TTC549 (cell line): Measurements from ENCODE around the gene PDCD4.

ENCODE experiments used
- FAIRE-seq: peaks from 2 replicates; lab custom pipeline; 2012; peaks lifted over from hg19 to GRCh38; lab: Jason Lieb, UNC

PDCD4 gene

DNA sequence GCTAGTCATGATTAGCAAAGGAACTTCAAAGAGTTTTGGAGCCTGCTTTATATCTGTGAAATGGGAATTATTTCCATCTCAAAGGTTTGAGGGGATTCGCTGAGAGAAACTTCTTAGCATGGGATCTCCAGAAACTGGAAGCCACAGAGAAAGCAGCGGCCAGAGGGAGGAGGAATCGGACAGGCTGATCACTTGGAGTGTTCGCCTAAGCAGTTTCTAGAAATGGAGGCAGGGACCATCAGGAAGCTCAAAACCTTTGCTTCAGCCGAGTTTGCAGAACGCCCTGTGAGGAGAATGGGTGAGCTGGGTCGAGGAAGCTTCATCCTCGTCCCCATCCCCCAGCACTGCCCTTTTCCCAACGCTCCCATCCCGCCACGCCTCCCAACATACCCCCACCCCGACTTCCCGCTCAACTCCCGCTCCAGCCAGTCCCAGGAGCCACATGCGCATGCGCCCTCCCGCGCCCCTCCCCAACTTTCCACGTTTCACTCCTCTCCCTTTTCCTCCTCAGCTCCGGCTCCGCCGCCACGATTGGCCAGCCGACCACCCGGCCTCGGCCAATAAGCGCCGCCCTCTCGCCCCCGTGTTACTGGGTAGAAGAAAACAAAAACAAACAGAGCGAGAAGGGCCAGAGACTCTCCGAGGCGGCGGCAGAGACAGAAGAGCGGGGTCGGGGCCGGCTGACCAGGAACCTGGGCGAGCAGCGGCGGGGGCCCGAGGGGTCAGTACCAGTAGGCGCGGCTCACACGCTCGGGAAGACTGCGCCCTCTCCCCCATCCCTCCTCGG lies at the start of gene PDCD4:
Gene PDCD4, plus strand, starts transcription at position 631 of the 787 bp plus-strand sequence. CDS start 4,100 bp downstream, outside the sequence.
- FAIRE-seq = peak; percentile 94

DNA sequence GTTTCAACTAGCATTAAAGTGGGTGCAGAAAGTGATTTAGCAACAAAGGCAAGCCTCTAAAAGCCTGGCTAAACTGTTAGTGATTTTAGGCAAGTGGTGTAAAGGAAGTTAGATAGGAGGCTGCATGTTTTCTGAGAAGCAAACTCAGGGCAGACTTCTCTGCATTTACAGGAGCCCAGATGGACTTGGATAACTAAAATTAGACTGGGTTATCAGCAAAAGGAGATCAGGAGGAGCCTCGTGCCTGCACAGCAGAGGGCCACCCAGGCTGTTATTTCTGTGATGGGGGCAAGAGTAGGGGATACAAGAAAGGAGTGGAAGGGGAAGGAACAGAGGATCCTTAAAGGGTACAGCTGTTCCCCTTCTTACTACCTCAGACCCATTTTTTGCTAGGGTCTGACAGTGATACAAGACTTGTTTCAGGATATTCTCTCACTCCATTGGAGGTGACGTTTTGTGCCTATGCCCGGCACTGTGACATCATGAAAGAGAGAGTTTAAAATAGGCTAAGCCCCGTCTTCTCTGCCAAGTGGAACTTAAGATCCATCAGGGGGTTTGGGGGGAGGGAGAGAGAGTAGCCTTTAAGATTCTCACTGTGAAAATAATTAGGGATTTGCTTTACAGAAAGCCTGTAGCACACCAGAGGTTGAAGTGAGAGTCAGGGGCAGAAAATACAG lies 49.6 kb upstream of the PDCD4 start:
- no peak for FAIRE-seq

DNA sequence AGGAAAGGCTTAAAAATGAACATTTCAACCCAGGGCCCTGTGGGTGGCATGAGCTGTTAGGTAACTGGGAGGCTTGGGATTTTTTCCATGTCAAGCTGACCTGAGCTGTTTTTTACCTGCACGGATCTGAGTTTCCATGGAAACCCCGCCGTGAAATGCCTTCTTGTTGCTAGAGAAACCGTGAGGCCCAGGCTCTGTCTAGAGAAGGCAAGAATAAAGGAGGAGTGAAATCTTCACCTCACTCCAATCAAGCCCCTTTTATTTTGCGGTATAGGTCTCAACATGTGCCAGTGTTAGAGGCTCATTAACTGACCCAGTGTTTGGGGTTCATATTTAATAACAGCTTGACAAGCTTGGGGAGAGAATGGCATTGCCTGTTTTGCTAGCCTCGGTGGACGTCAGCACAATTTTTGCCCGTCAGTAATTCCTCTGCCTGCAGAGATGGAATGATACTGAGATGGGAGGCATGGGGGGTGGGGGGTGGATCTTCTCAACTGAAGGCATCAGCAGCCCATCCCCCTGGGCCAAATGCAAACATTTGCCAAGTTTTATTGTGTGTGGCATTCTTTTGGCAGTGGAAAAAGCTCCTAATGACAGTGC lies 48.9 kb upstream of the PDCD4 start:
- FAIRE-seq = no peak

DNA sequence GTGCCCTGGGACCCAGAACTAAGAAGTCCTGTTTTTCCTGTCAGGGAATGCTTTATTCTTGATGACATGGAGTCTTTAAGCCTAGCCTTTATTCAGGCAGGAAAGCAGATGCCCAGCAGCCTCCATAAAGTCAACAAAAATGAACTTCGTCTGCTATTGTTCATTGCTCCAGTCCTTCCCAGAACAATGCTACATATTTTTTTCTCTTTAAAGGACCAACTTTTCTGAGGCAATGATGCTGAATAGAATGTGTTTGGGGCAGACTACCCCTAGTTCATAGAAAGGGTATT lies 47.6 kb upstream of the PDCD4 start:
- FAIRE-seq = no peak

DNA sequence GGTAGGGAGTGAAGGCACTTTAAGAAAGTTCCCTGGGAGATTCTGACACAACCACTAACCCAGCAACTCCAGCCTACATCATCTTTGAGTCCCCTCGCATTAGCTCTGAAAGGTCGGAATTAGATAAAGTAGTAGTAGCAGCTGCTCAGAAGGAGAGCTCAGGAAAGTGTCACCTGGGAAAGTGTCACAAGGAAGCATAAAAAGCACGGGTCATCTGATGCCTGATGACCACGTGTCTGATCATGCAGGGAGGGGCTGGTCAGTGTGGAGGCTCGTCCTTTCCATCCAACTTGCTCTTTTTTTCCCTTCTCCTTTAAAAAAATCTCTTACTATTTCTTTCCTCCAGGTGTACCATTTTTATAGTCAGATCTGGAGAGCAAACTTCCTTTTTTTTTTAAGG lies 47.1 kb upstream of the PDCD4 start:
- FAIRE-seq = no peak

DNA sequence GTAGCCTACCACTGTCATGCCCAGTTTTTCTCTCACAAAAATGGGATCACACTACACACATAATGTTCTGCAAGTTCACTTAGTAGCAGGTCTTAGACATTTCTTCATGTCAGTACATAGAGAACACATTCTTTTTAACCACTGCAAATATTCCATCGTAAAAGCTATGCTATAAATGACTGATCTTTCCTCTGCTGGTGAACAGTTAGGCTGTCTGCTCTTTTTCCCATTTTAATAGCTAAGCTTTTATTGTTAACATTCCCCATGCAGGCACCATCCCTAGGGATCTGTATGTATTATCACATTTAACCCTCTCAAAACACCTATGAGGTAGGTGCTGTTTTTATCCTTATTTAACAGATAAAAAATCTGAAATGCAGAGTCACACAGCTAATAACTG lies 46.2 kb upstream of the PDCD4 start:
- no peak for FAIRE-seq

DNA sequence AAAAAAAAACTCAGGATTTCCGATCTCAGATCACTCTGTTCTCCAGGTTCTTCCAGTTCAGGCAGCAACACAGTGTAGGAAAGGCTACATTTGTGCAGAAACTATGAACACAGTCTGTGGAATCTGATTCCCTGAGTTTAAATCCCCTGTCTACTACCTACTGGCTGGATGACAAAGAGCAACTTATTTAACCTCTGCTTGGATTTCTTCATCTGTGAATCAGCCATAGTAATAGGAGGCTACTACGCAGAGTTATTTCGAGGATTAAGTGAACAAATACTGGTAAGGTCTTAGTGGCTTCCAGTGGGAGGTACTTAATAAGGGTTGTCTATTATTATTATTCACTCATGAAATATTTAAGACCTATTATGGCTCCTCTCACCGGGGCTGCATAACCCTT lies 44.3 kb upstream of the PDCD4 start:
- FAIRE-seq = no peak

DNA sequence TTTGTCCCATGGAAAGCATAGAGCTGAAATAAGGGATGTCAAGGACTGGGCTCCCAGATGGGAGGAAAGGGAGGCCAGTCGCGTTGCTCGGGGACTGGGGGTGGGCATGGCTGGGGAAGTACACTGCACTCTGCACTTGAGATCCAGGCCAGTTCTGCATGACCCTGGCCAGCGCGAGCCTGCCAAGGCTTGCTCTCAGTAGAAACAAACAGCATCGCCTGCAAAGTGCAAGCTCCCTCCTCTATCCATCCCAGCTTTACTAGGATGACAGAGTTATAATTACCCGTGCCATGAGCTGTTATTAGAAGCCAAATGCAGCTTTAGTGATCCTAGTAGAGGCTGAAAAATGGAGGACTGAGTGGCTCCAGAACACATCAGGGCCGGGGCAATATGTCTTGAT lies 43.9 kb upstream of the PDCD4 start:
- FAIRE-seq = no peak

DNA sequence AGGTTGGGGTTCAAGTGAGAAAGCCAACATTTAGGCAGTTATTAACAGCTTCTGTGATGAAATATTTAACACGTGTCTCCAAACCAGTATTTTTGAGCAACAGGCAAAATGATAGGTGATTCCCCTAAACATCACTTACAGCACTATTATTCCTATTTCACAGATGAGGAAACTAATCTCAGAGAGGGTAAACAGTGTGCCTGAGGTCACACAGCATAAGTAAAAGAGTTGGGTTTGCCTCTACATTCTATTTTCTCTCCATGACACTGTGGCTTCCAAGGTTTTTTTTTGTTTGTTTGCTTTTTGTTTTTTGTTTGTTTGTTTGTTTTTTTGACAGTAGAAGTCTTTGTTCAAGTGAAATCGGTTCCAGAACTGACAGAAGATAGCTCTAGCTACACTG lies 43.2 kb upstream of the PDCD4 start:
- no peak for FAIRE-seq

DNA sequence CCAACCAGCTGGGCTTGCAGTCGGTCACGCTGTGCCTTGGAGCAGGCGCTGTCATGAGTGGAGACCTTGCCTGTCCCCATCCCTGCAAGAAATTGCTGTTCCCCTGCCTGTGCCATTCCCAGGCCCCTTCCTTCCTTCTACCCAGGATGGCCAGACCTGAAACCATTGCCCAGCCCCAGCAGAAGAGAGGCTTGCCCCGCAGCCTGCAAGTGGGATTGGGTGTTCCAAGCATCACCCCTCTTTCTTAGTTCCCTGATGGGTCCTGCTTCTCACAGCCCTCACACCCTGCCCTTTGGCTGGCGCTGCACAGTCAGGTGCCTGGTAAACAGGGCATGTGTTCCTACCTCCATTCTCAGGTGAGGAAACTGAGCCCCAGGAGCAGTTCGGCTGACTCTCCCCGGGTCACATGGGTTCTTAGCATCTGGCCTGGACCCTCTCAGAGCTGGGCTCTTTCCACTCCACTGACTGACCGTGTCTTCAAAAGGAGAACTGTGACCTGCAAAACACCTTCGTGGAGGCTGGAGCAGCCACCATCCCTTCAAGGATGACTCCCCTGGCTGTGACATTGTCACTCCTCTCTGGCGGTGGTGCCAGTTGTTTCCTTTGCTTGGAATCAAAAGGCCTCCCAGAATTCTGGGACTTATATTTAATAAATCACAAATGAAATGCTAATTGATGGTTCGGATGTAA lies 41.9 kb upstream of the PDCD4 start:
- no peak for FAIRE-seq

DNA sequence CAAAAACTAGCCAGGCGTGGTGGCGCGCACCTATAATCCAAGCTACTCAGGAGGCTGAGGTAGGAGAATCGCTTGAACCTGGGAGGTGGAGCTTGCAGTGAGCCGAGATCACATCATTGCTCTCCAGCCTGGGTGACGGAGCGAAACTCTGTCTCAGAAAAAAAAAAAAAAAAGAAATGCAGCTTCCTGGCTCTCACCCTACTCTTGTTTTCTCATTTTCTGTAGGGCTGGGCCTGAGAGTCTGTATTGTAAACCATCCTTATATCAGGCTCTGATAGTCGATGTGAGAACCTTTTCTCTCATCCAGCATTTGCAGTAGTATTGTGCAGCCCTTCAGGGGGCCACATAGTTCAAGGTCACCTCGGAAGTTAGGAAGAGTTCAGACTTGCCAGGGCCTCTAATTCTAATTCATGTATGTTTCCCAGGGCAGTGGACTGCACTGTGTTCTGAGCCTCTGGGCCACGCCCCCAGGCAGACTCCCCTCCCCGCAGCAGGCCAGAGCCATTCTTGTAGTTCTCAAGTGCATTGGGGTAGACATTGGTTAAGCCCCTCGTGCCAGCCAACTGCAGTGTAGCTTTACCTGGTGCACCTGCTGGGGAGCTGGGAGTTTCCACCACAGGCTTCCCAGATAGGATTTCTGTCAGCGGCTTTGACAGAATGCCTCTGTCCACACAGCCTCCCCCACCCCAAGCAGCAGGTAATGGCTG lies 38.3 kb upstream of the PDCD4 start:
- FAIRE-seq = no peak

DNA sequence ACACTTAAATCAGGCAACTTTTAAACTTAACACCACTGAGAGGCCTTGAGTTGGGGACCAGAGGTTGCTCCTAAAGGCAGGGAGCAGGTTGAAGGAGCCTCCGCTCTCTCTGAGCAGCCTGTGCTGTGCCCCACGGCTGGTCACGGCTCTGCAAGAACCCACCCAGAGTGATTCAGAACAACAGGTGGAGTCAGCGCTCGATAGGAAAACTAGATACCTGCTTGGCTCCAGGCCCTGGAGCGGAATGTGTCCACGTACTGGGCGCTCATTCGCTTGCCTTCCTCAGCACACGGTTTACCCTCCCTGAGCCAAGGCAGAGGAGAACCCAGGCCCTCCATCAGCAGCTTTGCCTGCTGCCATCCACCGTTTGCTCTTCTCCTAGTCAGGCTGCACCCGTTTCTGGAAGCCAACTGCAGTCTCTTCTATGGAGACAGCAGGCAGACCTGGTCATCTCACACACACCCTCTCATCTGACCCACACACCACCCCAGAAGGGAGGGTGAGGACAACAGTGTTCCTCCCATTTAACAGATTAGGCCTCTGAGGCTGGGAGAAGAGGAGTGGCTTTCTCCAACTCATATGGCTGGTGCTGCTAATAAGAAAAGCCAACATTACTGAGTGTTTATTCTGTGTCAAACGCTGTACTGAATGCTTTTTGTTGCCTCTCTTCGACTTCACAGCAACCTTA lies 37.6 kb upstream of the PDCD4 start:
- FAIRE-seq = no peak

DNA sequence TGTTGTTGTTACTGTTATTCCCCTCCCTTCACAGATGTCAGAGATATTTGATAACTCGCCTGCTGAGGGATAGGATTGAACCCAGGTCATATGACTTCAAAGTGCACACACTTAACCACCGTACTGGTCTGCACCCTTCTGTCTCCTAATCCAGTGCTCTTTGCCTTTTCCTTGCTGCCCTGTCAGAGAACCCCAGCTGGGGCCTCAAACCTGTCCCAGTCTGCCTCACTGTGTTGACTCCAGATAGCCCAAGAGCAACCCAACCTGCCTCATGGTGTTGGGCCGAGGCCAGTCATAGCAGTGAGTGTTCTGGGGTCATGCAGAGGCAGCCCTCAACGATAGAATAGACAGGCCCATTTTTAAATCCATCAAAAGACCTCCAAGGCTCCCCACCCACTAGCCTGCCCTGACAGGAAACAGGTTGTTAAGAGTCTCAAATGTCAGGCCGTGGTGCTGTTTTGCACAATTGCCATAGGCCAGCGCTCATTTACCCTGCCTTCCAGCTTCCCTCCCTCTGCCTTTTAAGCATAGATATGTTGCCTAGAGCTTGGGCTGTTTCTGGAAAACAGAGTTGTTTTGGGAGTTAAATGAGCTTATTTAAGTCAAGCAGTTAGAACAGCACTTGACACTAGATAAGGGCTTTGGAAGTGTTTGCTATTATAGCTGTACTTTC lies 37.0 kb upstream of the PDCD4 start:
- FAIRE-seq = no peak

DNA sequence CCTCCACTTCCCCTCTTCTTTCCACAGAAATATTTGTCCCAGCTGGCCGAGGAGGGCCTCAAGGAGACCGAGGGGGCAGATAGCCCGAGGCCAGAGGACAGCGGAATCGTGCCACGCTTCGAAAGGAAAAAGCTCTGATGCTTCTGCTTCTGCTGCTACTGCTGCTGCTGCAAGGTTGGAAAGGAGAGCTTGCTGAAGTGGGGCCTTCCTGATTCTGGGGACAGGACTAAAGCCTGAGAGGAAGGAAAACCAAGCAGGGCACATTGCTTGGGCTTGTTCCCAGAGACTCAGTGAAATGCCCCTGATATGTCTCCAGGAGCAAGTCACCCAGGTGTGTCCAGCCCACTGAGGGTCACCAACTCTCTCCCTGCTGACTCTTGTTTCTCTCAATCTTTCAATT lies 35.9 kb upstream of the PDCD4 start:
- no peak for FAIRE-seq

DNA sequence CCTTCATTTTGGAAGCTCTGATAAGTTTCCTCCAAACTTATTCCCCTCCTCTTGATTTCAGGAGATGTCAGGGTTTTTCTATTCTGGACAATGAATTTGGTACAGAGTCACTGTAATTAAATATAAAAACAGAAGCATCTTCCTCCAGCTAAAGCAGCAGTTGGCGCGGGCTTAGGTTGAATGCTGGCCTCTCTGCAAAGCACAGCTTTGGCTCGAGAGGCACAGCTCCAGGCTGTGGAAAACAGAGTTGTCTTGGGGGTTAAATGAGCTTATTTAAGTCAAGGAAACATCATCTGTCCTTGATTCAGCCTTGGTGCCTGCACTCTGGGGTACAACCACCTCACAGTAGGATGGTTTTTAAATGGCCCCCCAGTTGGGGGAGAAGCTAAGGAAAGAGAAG lies 35.0 kb upstream of the PDCD4 start:
- FAIRE-seq = no peak

DNA sequence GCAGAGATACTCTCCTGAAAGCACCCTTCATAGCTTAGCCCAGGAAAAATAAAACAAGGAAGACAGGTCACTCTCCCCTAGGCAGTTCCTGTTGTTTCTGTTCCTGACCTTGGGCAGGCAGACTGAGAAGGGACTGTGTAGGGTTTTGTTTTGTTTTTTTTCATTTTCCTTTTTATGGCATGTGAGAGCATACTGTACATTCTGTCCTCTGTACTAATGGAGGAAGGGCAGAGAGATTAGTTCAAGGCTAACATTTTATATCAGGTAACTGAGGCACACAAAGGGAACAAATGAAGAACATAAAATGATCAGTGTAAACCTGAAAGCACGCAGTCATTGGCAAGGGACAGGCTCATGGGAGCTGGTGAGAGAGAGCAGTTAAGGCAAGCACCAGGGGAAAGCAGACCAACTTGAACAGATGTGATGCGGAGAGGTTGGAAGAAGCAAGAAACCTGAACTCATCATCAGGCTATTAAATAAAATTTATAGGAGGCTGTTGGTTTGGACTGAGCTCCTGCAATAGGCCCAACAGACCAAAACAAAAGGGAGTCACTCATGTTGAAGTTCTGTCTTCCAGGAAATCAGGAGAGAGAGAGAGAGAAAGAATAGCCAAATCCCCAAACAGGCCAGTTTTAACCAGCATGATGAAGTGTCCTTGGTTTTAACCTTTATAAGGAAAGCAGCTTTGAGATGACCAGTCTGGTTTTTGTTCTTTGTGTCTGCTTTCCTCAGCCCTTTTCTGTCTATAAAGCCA lies 34.1 kb upstream of the PDCD4 start:
- no peak for FAIRE-seq

DNA sequence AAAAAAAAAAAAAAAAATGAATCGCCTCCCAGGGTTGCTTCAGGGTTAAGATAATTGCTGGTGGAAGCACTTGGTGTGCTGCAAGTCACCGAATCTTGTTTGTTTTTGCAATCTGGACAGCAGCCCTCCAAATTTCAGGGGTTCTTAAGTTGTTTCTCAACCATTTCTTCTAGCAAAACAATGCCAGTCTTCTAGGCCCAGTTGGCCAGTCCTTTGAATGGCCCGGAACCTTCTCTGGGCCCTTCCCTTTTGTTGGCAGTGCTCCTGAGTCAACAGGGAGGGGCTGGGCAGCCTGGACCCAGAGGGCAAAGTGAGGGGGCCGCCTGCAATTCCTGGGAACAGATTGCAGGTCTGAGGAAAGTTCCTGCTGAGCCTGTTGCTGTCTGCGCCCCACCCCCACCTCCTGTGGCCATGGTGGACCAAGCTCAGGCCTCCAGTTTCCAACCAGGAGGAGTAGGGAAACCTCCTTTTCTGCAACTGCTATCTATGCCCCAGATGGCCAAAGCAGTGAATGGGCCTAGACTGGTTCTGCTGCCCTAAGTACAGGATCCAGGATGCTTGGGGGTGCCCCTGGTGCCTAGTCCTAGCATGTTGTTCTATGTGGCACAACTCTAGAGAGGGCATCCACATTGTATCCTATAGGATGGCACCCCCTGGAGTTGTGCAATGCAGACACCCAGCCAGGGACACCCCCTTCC lies 31.4 kb upstream of the PDCD4 start:
- no peak for FAIRE-seq

DNA sequence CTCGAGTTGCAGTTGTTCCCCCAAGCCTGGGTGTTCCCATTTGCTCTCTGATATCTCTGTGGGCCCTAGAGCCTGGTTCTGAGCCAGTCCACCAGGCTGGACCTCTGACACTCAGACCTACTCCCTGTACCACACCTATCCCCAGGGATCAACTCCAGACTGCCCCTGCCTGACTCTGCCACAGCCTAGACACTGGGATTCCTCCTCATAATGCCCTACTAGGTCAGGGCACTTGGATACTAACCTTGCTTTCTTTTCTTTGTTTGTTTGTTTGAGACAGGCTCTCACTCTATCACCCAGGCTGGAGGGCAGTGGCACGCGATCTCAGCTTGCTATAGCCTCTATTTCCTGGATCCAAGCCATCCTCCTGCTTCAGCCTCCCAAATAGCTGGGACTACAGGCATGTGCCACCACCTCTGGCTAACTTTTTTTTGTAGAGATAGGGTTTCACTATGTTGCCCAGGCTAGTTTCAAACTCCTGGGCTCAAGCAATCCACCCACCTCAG lies 30.8 kb upstream of the PDCD4 start:
- no peak for FAIRE-seq

DNA sequence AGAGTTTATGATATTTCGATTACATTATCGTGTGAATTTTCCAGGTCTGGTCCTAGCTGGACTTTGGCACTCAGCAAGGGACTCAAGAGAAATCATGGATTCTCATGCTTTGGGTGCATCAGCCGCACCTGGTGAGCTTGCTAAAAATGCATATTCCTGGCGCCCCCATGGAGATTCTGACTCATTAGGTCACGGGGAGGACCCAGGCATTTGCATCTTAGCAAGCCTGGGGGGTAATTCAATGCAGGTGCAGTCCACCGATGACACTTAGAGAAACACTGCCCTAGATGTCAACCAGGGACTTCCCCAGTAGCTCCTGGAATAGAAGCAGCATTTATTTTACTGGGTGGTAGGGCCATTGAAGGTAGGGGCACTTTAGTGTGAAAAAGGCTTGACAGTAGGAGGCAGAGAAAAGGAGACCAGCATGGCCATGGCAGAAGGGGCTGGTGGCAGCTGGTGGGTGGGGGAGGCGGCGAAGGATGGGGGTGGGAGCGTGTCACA lies 29.9 kb upstream of the PDCD4 start:
- FAIRE-seq = no peak
